ENCODE data around the gene LSM2.
"Not testable (repeated sequence)": the region's sequence is repeated elsewhere in the genome, so short reads cannot be mapped to it uniquely, and the experiment has no call there.

Gene LSM2

GRCh38 chr6:31838968-31839367, 32.2 kb upstream of the LSM2 start:
- DNase-seq (ENCODE audit: low read depth): no peak
- H3K4me3 ChIP-seq (ENCODE audit: low read length): peak overlapping the region; percentile 97
- TF ChIP-seq CTCF (conservative IDR thresholded peaks at IDR 0.05; ENCODE audit: low read depth, low read length): no peak

GRCh38 chr6:31838114-31838553, 31.4 kb upstream of the LSM2 start:
- DNase-seq (ENCODE audit: low read depth): not testable (repeated sequence)
- peak overlapping the region; percentile 97 for H3K4me3 ChIP-seq (ENCODE audit: low read length)

GRCh38 chr6:31837369-31838113, 30.8 kb upstream of the LSM2 start:
- DNase-seq (ENCODE audit: low read depth): no peak
- no peak for TF ChIP-seq CTCF (conservative IDR thresholded peaks at IDR 0.05; ENCODE audit: low read depth, low read length)
- peak overlapping the region; percentile 97 for H3K4me3 ChIP-seq (ENCODE audit: low read length)

GRCh38 chr6:31836474-31837368, 30.0 kb upstream of the LSM2 start:
- H3K4me3 ChIP-seq (ENCODE audit: low read length): peak overlapping the region; percentile 97
- TF ChIP-seq CTCF (conservative IDR thresholded peaks at IDR 0.05; ENCODE audit: low read depth, low read length): peak; percentile 17
- no peak for DNase-seq (ENCODE audit: low read depth)

GRCh38 chr6:31836047-31836473, 29.3 kb upstream of the LSM2 start:
- no peak for TF ChIP-seq CTCF (conservative IDR thresholded peaks at IDR 0.05; ENCODE audit: low read depth, low read length)
- DNase-seq (ENCODE audit: low read depth): no peak
- H3K4me3 ChIP-seq (ENCODE audit: low read length): peak overlapping the region; percentile 97

- H3K4me3 ChIP-seq (ENCODE audit: low read length): peak overlapping the region; percentile 97
- DNase-seq (ENCODE audit: low read depth): no peak
- no peak for TF ChIP-seq CTCF (conservative IDR thresholded peaks at IDR 0.05; ENCODE audit: low read depth, low read length)
These were observed 27.8 kb upstream of the LSM2 start for GRCh38 chr6:31834367-31835250.

Measured in retinal pigment epithelial cell (primary cell).